Stimulated activated CD4-positive, alpha-beta T cell treated with anti-CD3 and anti-CD28 coated beads, Interleukin-15, amount 100 ng/mL, for 1 hour (primary cell): ENCODE measurements around the gene KCNH2.
A peak's percentile ranks its signal among the peaks of the same experiment; 100 is the strongest.

Experiments
- DNase-seq, 2 donors: peaks; one replicate each; pipeline ENCODE4 v3.0.0-alpha.2; 2020; ENCODE audit warnings: low read depth in 1 of 2, low spot score in 1 of 2

Gene KCNH2

DNA sequence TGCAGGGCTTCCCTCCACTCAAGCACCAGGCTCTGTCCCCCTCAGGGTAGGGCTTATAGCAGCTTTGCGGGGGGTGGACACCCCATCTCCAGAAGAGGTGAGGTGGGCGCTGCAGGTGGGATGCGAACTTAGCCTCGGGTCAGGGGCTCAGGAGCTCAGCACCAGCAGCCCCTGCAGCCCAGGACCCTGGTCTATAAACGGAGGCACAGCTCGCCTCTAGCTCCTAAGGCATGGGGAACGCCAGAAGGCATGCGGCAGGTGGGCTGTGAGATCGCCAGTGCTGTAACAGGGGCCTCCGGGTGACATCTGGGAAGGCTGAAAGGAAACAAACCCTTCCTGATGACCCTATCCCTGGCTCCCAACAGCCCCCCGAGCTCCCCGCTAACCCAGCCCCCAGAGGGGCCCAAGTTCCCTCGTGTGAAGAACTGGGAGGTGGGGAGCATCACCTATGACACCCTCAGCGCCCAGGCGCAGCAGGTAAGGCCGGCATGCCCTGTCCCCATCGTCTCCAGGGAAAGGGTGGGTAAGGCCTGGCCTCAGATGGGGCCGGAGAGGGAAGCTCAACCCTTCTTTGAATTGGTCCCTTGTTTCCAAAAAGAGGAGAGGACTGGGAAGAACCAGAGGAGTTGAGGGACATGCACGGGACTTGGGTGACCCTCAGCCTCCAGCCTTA, 16.9 kb upstream of the KCNH2 start:
- no peak for DNase-seq

DNA sequence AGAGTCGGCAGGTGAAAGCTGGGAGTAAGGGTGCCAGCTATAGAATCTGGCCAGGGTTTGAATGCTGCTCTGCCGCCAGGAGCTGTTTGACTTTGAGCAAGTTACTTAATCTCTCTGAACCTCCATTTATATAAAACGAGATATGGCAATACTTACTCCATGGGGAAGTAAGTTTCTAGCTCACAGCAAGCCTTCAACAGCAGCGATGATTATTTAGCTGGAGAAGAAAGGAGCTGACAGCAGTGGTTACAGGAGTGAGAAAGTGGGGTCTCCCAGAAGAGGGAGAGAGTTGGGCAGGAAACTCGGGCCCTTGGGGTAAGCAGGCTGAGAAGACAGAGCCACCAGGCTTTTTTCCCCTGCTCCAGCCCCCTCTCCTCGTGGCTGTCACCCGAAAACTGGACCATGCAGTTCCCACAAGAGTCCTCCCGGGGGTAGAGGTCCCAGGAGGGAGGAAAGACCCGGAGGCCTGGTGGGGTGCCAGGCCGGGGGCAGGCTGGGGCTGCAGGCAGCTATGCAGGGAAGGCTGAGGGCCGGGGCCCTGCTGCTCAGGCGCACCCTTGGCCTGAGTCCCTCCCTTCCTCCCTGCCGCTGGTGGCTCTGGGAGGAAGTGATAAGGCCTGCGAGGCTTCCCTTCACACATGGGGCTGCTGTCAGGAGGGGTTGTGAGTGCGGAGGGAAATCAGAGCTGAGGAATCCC, 16.2 kb upstream of the KCNH2 start:
- no peak for DNase-seq

DNA sequence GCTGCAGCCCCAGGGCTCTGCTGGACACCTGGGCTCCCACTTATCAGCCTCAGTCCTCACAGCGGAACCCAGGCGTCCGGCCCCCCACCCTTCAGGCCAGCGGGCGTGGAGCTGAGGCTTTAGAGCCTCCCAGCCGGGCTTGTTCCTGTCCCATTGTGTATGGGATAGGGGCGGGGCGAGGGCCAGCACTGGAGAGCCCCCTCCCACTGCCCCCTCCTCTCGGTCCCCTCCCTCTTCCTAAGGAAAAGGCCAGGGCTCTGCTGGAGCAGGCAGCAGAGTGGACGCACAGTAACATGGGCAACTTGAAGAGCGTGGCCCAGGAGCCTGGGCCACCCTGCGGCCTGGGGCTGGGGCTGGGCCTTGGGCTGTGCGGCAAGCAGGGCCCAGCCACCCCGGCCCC, 15.4 kb upstream of the KCNH2 start:
- no peak for DNase-seq

DNA sequence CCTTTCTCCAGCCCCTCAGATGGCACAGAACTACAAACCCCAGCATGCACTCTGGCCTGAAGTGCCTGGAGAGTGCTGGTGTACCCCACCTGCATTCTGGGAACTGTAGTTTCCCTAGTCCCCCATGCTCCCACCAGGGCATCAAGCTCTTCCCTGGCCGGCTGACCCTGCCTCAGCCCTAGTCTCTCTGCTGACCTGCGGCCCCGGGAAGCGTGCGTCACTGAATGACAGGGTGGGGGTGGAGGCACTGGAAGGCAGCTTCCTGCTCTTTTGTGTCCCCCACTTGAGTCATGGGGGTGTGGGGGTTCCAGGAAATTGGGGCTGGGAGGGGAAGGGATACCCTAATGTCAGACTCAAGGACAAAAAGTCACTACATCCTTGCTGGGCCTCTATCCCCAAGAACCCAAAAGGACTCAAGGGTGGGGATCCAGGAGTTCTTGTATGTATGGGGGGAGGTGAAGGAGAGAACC, 14.7 kb upstream of the KCNH2 start:
- no peak for DNase-seq

DNA sequence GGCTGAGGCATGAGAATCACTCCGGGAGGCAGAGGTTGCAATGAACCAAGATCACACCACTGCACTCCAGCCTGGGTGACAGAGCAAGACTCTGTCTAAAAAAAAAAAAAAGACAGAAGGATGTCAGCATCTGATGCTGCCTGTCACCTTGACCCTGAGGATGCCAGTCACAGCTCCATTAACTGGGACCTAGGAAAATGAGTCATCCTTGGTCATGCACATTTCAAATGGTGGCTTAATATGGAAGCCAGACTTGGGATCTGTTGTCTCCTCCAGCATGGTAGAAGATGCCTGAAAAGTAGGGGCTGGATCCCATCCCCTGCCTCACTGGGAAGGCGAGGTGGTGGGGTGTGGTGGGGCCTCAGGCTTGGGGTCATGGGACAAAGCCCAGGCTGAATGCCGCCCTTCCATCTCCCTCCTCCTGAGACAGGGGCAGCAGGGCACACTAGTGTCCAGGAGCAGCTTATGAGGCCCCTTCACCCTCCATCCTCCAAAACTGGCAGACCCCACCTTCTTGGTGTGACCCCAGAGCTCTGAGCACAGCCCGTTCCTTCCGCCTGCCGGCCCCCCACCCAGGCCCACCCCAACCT, 14.0 kb upstream of the KCNH2 start:
- DNase-seq, result no peak

DNA sequence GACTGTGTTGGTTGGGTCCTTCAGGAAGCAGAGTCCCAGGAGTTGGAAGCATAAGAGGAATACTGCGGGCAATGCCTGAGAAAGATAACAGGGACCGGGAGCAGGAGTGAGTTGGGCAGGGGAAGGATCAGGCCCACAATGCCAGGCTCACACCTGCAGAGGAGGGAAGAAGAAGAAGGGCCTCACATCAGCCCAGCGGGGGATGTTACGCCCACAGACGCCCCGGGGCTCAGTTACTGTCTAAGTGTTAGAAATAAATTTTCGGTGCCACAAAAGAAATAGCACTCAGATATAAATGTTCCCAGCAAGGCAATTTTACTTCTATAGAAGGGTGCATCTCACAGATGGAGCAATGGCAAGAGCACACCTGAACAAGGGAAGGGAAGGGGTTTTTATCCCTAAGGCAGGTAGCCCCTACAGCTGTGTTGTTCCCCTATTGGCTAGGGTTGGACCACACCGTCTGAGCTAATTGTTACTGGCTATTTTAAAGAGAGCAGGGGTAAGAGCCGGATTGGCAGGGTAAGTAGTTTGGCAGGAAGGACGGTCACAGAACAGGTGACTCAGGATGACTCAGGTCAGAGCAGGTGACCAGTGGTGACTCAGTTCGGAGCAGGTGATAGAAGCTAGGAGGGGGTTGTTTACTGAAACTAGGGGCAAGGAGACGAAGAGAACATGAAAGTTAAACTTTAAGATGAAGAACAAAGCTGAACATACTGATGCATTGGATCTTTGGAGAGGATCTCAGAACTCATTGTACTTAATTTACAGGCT, 12.5 kb upstream of the KCNH2 start, which contains the start of gene NOS3:
Gene NOS3 (plus strand): TSS at position 602 of the 771 bp plus-strand sequence. CDS start 2,787 bp downstream, outside the sequence.
- no peak for DNase-seq

DNA sequence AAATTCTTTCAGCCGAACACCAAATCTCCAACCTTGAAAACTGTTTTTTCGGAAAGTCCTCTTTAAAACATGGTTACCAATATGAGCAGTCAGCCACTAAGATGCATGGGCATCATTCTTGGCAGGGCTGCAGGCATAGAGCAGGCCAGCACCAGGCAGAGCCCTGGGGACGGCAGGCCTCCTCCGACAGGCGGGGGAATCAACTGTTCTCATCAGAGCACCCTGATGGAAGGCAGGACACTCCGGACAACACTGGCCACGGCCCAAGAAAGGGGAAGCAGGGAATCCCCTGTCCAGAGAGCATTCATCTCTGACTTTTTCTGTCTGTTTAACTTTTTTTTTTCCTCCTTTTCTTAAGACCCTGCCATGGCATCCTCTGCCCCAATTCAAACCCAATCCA, 11.3 kb upstream of the KCNH2 start:
- DNase-seq, result no peak

DNA sequence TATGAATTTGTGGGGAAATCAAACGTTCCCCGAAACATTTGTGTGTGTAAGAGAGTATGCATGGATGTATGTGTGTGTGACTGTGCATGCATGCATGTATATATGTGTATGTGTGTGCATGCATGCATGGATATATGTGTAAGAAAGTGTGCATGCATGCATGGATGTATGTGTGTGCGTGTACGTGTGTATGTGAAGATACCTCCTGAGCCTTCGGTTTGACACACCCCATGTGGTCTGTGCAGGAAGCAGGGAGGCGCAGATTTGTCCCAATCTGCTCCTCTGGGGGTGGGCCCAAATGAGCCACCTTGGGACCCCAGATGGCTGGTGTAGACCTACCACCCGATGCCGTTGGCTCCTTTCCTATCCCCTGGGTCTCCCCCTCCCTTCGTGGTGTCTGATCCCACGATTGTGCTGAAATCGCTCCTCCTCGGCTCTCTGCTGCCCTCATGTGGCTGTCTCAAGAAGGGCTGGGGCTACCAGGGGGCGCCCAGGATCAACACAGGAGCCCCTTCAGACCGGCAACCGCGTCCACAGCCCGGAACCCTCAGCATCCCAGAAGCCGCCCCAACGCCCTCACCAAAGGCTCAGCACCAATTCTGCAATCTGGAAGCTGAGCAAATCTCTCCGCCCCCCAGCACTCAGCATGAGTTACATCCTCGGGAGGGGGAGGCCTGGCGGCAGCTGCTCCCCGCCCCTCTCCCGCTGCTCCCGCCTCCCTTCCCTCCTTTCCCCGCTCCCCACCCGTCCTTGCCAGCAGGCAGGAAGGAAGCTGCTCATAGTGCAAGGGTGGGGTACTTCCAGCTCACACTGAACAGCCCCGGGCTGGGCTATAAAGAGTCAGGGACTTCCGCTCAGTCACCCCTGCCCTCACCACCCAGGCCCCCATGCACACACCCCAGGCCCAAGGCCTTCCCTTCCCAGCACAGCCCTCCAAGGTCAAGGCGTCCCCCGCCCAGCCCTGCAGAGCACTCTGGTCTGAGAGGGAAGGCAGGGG, 10.4 kb upstream of the KCNH2 start:
- DNase-seq, result peak in 1 of 2 donors; percentile 44

DNA sequence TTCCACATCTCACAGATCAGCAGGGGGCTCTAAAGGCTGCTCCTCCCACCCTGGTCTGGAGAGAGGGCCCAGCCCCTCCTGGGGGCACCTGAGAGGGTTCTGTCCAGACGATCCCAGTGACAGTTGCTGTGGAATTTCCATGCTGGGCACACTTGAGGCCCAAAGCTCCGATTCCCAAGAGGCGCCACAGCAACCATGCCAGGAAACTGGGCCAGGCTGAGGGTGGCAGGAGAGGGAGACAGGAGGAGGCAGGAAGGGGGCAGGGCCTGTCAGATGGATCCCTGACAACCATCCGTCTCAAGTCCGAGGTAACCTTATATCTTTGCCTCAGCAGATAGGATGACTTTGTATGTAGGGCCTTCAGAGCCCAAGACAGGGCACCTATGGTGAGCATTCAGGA, 8.4 kb upstream of the KCNH2 start:
- no peak for DNase-seq

DNA sequence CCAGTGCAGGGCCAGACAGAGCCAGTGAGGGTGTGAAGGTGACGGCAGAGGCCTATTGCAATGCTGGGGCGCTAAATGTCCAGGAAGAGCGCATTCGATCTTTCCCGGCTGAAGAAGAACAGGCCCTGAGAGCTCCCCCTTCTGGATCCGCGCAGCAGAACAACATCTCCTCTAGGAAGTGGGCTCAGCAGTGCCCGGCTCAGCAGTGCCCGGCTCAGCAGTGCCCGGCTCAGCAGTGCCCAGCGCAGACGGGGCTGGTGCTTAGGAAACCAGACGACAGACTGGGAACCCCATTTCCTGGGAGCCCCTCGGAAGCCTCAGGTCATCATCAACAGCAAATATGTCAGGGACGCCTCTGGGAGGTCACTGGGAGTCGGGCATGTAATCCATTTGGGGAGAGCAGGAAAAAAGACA, 8.0 kb upstream of the KCNH2 start:
- peak in 1 of 2 donors; percentile 39 for DNase-seq

DNA sequence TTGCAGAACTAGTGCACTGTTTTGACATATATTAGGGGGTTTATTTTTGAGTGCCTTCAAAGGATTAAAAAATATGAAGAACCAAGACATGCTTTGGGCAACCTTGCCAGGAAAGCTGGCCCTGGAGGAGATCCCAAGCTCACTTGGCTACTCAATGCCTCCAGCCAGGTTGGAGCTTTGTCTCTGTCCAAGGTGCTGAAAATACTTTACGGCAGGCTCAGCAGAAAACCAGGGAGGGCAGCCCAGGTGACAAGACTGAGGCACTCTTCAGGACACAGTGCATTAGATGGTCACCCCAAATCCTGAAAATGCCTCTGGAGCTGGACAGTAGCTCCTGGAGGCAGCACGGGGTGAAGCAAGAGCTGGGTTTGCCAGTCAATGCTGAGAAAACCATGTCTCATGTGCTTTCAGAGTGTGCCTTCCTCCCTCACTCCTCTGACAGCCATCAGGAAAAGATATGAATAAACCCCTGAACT, 5.8 kb upstream of the KCNH2 start:
- no peak for DNase-seq

DNA sequence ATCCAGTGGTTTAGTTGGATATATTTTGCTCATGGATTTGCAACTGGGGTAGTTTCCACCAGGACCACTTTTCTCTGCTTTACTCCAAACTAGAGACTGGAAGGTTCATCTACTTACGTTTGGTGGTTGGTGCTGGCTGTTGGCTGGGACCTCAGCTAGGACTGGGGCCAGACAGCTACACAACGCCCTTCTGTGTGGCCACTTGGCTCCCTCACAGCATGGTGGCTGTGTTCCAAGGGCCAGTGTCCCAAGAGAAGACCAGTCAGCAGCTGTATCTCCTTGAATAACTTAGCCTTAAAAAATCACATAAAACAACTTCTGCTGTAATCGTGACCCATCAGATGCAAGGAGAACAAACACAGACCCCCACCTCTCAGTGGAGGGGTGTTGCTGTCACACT, 4.2 kb upstream of the KCNH2 start:
- DNase-seq, result no peak

DNA sequence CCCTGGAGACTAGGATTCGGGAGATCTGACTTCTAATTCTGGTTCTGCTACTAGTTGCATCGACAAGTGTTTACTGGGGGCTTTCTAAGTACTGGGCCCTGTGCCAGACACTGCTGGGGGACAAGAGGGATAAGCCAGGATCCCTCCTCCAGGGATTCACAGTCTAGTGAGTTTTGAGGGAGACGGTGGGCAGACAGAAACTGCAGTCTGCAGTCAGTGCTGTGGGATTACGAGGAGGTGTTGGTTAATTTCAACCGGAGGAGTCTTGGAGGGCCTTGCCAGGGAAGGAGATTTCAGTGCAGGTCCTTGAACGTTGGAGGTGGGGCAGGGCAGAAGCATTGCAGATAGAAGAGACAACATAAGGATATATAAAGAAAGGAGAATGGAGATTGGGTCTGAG, 3.5 kb upstream of the KCNH2 start:
- no peak for DNase-seq

DNA sequence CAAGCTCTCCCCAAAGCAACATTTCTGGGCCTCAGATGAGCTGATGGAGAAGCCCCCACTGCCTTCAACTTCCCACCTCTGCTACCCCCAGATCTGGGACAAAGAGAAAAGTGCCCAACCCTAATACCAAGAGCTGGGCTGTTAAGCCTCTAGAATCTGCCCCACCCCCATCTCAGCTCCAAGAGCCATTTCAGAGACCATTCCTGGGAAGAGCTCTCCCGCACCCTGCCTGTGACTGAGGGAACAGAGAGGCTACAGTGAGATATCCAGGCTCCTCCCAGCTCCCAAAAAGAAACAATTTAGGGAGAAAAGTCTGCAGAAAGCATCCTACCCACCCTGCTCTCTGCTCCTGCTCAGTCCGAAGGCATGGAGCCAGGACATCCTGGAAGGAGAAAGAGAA, 2.5 kb upstream of the KCNH2 start:
- no peak for DNase-seq

DNA sequence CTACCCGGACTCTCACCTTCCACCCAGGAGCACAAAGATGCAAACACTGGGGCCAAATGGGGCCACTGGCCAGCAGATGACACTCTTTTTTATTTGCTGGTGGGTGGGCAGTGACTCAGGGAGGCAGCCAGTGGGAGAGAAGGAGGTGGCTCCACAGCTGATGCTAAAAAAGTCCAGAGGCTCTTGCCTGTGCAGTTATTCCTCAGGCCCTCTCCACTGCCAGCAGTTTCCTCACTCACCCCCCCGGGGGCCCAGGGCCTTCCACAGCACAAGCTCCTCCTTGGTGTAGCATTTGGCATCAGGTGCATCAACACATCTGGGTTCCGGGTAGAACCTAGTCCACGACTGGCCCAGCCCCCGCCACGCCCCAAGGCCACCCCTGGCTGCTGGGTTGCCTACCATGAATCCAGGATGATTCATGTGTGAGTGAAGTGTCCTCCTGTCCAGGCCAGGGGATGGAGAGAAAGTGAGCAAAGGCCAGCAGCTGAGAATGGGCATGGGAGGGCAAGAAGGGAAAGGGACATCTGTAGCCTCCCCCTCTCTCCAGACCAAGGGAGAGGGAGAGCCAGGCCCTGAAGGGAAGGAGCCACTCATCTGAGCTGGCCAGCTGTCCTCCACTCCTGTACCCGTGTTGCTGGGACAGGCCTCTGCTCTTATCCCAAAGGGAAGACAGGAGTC, 1.7 kb upstream of the KCNH2 start:
- no peak for DNase-seq

DNA sequence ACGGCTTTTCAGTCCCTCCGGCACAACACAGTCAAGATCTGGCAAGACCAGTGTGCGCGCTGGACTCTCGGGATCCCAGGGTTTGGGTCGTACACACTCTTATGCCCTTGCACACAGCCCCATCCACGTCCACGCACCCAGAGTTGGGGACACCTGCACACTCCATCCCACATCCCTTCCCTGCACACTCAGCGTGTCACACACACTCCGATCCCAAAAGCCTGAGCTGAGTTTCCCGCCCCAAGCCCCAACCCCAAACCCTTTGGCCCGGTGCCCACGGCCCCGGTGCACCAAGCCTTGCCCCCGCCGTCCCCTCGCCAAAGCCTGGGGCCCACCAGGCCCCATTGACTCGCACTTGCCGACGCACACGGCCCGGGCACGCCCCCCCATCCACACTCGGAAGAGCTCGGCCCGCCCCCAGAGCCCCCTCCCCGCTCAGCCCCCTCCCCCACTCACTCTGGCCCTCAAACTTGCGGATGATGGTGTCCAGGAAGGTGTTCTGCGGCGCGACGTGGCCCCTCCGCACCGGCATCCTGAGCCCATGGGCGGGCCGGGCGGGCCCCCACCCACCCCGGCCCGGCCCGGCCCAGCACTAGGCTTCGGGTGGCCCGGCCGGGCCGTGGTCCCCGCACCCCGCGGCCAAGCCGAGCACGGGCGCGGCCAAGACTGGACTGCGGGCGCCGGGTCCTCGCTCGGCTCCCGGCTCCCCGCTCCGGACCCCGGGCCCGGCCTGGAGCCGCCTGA, 567 bp downstream of the KCNH2 start:
- no peak for DNase-seq

DNA sequence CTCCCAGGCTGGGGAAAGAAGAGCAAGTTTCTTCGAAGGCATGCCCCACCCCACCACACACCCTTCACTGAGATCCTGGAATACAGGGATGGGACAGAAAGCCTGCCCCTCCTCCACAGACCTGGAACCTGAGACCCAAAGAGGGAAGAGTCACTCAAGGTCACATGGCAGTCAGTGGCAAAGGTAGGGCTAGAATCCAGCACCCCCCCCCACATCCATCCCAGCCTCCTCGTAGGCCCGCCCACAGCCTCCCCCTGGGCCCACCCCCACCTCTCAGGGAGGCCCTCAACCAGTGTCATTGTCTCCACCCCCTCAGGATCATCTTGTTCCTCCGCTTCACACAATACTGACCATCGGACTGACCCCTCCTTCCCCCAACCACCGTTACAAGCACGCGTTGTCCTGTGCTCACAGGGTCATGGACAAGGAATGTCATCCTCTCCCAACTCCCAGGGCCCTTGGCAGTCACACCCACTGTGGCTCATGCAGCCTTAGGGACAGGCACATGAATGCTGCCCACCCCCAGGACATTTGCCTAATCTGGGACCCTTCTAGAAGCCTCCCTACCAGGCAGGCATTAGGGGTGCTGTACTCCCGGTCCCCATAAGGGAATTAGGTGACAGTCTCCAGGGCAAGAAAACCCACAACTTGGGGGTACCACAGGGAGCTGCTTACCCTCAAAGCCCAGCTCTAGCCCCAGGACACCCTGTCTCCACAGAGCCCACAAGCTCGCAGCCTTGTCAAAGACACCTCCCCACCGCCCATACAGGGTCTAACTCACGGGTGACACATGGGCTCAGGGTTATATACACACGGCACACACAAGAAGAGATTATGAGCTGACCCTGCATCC, 1.4 kb downstream of the KCNH2 start:
- DNase-seq, result no peak
